Naive thymus-derived CD4-positive, alpha-beta T cell (primary cell): ENCODE results near the gene CERS4. TPM values are rescaled to one million over a fixed set of nuclear protein-coding genes. Genes with fewer than 3 reads are reported as not detected.
A peak's percentile ranks its signal among the peaks of the same experiment; 100 is the strongest.
"Not testable (repeated sequence)": the region's sequence is repeated elsewhere in the genome, so short reads cannot be mapped to it uniquely, and the experiment has no call there.

Source experiments
- ATAC-seq: fragments of 150-1000 bp; cut with Tn5 transposase; 2 replicates; pipeline ENCODE4 v1.10.0; 2021; ENCODE audit warnings: mild to moderate bottlenecking, moderate library complexity
- CTCF ChIA-PET: fragments of 350-600 bp; sonication (Branson Sonifier 250); formaldehyde crosslinking; loops from one replicate; lab custom pipeline; 2021; ENCODE audit warnings: antibody characterized with exemption; lab: Charles Lee
- POLR2A ChIA-PET: fragments of 350-600 bp; sonication (Branson Sonifier 250); formaldehyde crosslinking; loops from one replicate; lab custom pipeline; 2021; ENCODE audit warnings: antibody characterized with exemption, inconsistent platforms; lab: Charles Lee
- DNase-seq, 9 donors: peaks; one replicate each; pipeline versions ENCODE4 v3.0.0 to v3.0.0-alpha.2; 2020 to 2022; ENCODE audit warnings: mixed read lengths in 1 of 9
- H3K27ac ChIP-seq: one replicate; pipeline ENCODE4 v1.7.0; 2013; ENCODE audit warnings: mild to moderate bottlenecking, low read depth, low read length, moderate library complexity
- H3K27me3 ChIP-seq, 2 donors: one replicate each; pipeline ENCODE4 v1.7.0; 2013; ENCODE audit warnings: low read length in 2 of 2, mild to moderate bottlenecking in 2 of 2, moderate library complexity in 2 of 2; ENCODE audit not compliant: control insufficient read depth in 2 of 2, insufficient read depth in 2 of 2
- H3K36me3 ChIP-seq, 3 experiments: 1 replicate in 2 of 3; 2 replicates in 1 of 3; pipeline ENCODE4 v1.7.0; 2013; ENCODE audit warnings: low read length in 3 of 3, mild to moderate bottlenecking in 3 of 3, moderate library complexity in 1 of 3; ENCODE audit not compliant: insufficient read depth in 3 of 3, control insufficient read depth in 2 of 3
- H3K4me1 ChIP-seq, 2 donors: one replicate each; pipeline ENCODE4 v1.7.0; 2013; ENCODE audit warnings: low read length in 2 of 2, mild to moderate bottlenecking in 2 of 2, moderate library complexity in 1 of 2; ENCODE audit not compliant: control insufficient read depth in 2 of 2, insufficient read depth in 2 of 2
- H3K4me3 ChIP-seq: 2 replicates; pipeline ENCODE4 v1.7.0; 2013; ENCODE audit warnings: mild to moderate bottlenecking, low read length
- H3K9me3 ChIP-seq, 3 experiments: 1 replicate in 2 of 3; 2 replicates in 1 of 3; pipeline ENCODE4 v1.7.0; 2013; ENCODE audit warnings: low read length in 3 of 3; ENCODE audit not compliant: control insufficient read depth in 2 of 3
- H3K27ac Mint-ChIP-seq, 9 donors: one replicate each; pipeline ENCODE4 v1.8.0; 2020 to 2022; ENCODE audit warnings: mixed read lengths in 9 of 9, mild to moderate bottlenecking in 8 of 9, moderate library complexity in 5 of 9, inconsistent platforms in 2 of 9
- H3K27me3 Mint-ChIP-seq, 5 donors: one replicate each; pipeline ENCODE4 v1.8.0; 2021 to 2022; ENCODE audit warnings: mixed read lengths in 5 of 5, mild to moderate bottlenecking in 1 of 5
- H3K36me3 Mint-ChIP-seq, 5 donors: one replicate each; pipeline ENCODE4 v1.8.0; 2020 to 2022; ENCODE audit warnings: mixed read lengths in 5 of 5, mild to moderate bottlenecking in 3 of 5, inconsistent platforms in 1 of 5
- H3K4me1 Mint-ChIP-seq, 7 donors: one replicate each; pipeline ENCODE4 v1.8.0; 2020 to 2022; ENCODE audit warnings: mixed read lengths in 7 of 7, mild to moderate bottlenecking in 3 of 7, inconsistent platforms in 1 of 7
- H3K4me3 Mint-ChIP-seq, 10 donors: one replicate each; pipeline ENCODE4 v1.8.0; 2020 to 2022; ENCODE audit warnings: mild to moderate bottlenecking in 10 of 10, mixed read lengths in 10 of 10, moderate library complexity in 6 of 10, inconsistent platforms in 2 of 10
- H3K9me3 Mint-ChIP-seq, 11 donors: one replicate each; pipeline ENCODE4 v1.8.0; 2020 to 2022; ENCODE audit warnings: mixed read lengths in 11 of 11, mild to moderate bottlenecking in 4 of 11, inconsistent platforms in 1 of 11, moderate library complexity in 1 of 11
- intact Hi-C, 2 donors: fragments of 100-400 bp; cut with micrococcal nuclease; formaldehyde crosslinking; loops; one replicate each; pipeline ENCODE4 v1.15.1; 2023
- polyA plus RNA-seq, 2 donors: library from polyadenylated mRNA; unstranded; fragments of 300-500 nt; fragmentation: Illumina TruSeq; gene quantifications; one replicate each; pipeline ENCODE4 v1.2.3, GENCODE V29; 2021
- total RNA-seq, 6 experiments: library from RNA in 5 of 6; stranded (reverse) in 5 of 6; gene quantifications; 1 replicate in 5 of 6; 2 replicates in 1 of 6; pipeline ENCODE4 v1.2.3 and lab custom pipeline; 2021 to 2026

The CERS4 gene
- total and polyA plus RNA-seq, 7 experiments from 2014 or later: 11.2 to 32.4 (median 21.9) TPM

DNA sequence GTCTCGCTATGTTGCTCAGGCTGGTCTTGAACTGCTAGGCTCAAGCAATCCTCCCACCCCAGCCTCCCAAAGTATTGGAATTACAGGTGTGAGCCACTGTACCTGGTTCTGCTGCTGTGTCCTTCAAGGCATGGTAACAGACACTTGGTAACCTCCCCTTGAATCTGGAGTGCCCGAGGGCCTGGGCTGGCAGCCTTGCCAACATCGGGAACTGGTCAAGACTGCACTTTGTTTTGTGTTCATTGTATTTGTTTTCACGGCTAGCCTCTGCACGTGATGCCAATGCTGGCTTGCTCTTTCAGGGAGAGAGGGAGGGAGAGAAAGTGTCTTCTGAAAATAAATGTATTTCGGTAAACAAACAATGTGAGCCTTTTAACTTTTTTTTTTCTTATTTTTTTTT lies 12.0 kb downstream of the CERS4 start:
- H3K9me3 ChIP-seq: no peaks in the 10 kb centered on the region
- Mint-ChIP-seq H3K36me3 (peaks cover 0 to 18% (median 5%) of the 10 kb centered on the region in 5 donors), H3K27me3 (no peaks in the 10 kb centered on the region), H3K27ac (no peak overlapping the region), H3K4me1 (peaks cover 0 to 16% (median 7%) of the 10 kb centered on the region in 7 donors), H3K4me3 (no peak overlapping the region), H3K9me3 (no peaks in the 10 kb centered on the region)
- H3K27me3 ChIP-seq: no peaks in the 10 kb centered on the region
- H3K36me3 ChIP-seq: peaks cover 0 to 10% (median 0%) of the 10 kb centered on the region in 3 experiments
- POLR2A ChIA-PET: no interaction called here
- H3K4me3 ChIP-seq: no peak overlapping the region
- no peaks in the 10 kb centered on the region for H3K4me1 ChIP-seq
- no peak overlapping the region for H3K27ac ChIP-seq
- ATAC-seq (no peak), DNase-seq (no peak)
- CTCF ChIA-PET: no interaction called here
- intact Hi-C loops: no loop called here

DNA sequence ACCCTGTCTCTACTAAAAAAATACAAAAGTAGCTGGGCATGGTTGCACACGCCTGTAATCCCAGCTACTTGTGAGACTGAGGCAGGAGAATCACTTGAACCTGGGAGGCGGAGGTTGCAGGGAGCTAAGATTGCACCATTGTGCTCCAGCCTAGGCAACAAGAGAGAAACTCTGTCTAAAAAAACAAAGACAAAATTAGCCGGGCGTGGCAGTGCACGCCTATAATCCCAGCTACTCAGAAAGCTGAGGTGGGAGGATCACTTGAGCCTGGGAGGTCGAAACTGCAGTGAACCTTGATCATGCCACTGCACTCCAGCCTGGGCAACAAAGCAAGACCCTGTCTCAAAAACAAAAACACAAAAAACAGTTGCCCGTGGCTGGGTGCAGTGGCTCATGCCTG lies 14.3 kb downstream of the CERS4 start:
- intact Hi-C loops, H3K27ac ChIP-seq, ATAC-seq, H3K9me3 Mint-ChIP-seq, H3K4me1 ChIP-seq, H3K27me3 ChIP-seq, H3K9me3 ChIP-seq, DNase-seq, H3K27ac Mint-ChIP-seq, CTCF ChIA-PET, H3K36me3 ChIP-seq, H3K4me3 ChIP-seq, H3K27me3 Mint-ChIP-seq, H3K4me3 Mint-ChIP-seq, POLR2A ChIA-PET: not testable (repeated sequence)
- H3K36me3 Mint-ChIP-seq: peaks cover 0 to 12% (median 7%) of the 10 kb centered on the region in 5 donors
- H3K4me1 Mint-ChIP-seq: peaks cover 0 to 12% (median 0%) of the 10 kb centered on the region in 7 donors

DNA sequence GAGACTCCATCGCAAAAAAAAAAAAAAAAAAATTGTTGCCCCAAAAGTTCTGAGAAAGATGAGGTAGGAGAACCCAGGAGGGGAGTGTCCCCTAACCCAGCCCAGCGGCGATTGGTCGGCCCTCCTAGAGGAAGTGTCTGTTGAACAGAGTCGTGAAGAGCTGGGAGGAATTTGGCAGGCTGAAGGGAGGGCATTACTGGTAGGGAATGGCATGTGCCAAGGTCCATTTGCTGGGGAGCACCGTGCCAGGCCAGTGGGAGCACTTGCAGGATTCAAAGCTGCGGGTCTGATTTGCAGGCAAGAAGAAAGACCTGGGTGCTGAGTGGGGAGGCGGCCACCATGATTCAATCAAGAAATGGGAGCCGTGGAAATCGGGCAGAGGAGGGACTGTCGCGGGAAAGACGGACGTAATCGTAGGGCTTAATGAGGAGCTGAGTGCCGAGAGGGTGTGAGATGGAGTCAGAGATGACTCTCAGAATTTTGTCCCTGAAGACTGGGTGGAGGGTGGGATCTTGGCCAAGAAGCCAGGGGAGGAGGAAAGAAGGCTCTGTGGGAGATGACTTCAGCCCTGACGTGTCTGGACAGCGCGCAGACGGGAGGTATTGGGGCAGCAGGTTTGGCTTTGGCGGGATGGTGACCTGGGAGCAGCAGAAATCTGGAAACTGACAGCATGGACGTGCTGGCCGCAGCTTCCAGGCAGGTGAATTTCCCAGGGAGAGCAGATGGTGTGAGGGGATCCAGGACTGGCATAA lies 15.4 kb downstream of the CERS4 start:
- H3K4me3 Mint-ChIP-seq: no peak overlapping the region
- ChIA-PET POLR2A (no interaction called here), CTCF (no interaction called here)
- Histone ChIP-seq H3K27me3 (no peaks in the 10 kb centered on the region), H3K27ac (no peak overlapping the region), H3K4me3 (no peak overlapping the region), H3K9me3 (no peaks in the 10 kb centered on the region), H3K36me3 (peaks cover 0 to 3% (median 0%) of the 10 kb centered on the region in 3 experiments), H3K4me1 (no peaks in the 10 kb centered on the region)
- H3K27me3 Mint-ChIP-seq: no peaks in the 10 kb centered on the region
- peaks cover 0 to 12% (median 7%) of the 10 kb centered on the region in 5 donors for H3K36me3 Mint-ChIP-seq
- H3K4me1 Mint-ChIP-seq: peaks cover 0 to 12% (median 0%) of the 10 kb centered on the region in 7 donors
- no peaks in the 10 kb centered on the region for H3K9me3 Mint-ChIP-seq
- H3K27ac Mint-ChIP-seq: peak overlapping the region in 2 of 9 donors; percentile 38 to 47
- intact Hi-C loops: no loop called here
- ATAC-seq (no peak), DNase-seq (no peak)

DNA sequence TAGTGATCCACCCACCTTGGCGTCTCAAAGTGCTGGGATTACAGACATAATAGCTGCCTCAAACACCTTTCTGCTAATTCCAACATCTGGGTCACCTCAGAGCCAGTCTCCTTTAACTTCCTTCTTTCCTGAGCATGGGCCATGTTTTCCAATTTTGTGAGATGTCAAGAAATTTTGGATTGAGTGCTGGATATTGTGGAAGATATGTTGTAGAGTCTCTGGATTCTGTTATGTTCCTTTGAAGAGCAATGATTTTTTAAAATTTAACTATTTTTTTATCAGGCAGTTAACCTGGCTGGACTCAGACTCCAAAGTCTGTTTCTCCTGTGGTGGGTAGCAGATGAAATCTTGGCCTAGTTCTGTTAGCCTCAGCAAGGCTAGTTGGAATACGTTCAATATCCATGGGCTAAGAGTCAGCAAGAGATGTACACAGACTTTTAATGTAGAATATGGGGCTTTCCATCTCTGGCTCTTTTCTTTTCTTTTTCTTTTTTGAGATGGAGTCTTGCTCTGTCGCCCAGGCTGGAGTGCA lies 22.0 kb downstream of the CERS4 start:
- peaks cover 0 to 17% (median 16%) of the 10 kb centered on the region in 5 donors for H3K36me3 Mint-ChIP-seq
- peaks cover 0 to 14% (median 3%) of the 10 kb centered on the region in 11 donors for H3K9me3 Mint-ChIP-seq
- peaks cover 0 to under 1% (median 0%) of the 10 kb centered on the region in 3 experiments for H3K36me3 ChIP-seq
- intact Hi-C loops: no loop called here
- no peaks in the 10 kb centered on the region for H3K27me3 Mint-ChIP-seq
- no peak overlapping the region for H3K4me3 ChIP-seq
- CTCF ChIA-PET: no interaction called here
- H3K27me3 ChIP-seq: no peaks in the 10 kb centered on the region
- H3K27ac ChIP-seq: no peak overlapping the region
- POLR2A ChIA-PET: interaction anchor here (0.6 kb wide), 1 partner anchor 36 kb away, joined by 4 read pairs; no protein-coding TSS in a partner anchor
- H3K4me3 Mint-ChIP-seq: no peak overlapping the region
- no peak for DNase-seq
- H3K27ac Mint-ChIP-seq: peak overlapping the region in 1 of 9 donors; percentile 36
- ATAC-seq: no peak
- no peaks in the 10 kb centered on the region for H3K4me1 ChIP-seq
- peaks cover 0 to 6% (median 0%) of the 10 kb centered on the region in 3 experiments for H3K9me3 ChIP-seq
- H3K4me1 Mint-ChIP-seq: peaks cover 0 to 11% (median 0%) of the 10 kb centered on the region in 7 donors

DNA sequence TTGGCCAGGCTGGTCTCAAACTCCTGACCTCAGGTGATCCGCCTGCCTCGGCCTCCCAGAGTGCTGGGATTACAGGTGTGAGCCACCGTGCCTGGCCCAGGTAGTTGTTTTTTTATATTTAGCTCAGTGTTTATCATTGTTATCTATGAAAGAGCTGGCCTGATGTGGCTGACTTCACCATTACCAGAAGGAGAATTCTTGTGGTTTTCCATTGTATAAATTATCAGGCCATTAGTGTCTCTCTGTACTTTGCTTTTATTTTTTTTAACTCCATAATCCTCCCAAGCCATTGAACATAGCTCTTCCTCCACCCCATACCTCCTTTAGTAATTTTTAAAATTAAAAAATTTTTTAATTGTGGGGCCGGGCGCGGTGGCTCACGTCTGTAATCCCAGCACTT lies 24.2 kb downstream of the CERS4 start:
- H3K4me1 Mint-ChIP-seq: peaks cover 0 to 11% (median 0%) of the 10 kb centered on the region in 7 donors
- CTCF ChIA-PET: interaction anchor here (1.6 kb wide), 1 partner anchor 75 kb away, joined by 4 read pairs; no protein-coding TSS in a partner anchor

DNA sequence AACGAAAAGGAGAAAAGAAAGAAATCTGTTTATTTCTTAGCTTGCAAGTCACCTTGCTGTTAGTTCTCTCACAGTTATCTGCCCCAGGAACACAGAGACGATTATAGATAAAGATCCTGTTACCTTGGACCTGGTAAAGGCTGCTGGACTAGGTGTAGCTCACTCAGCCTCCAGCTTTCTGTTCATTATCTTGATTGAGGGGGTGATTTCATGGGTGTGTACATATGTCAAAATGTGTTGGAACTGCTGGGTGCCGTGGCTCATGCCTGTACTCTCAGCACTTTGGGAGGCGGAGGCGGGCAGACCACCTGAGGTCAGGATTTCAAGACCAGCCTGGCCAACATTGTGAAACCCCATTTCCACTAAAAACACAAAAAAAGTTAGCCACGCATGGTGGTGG lies 27.9 kb downstream of the CERS4 start:
- Histone ChIP-seq H3K27ac (no peak overlapping the region), H3K4me1 (peaks cover 8 to 15% of the 10 kb centered on the region in 2 donors), H3K27me3 (no peaks in the 10 kb centered on the region), H3K4me3 (no peak overlapping the region), H3K36me3 (peaks cover 0 to 4% (median 0%) of the 10 kb centered on the region in 3 experiments), H3K9me3 (peaks cover 0 to 3% (median 0%) of the 10 kb centered on the region in 3 experiments)
- no peak for DNase-seq
- CTCF ChIA-PET: no interaction called here
- Mint-ChIP-seq H3K27me3 (no peaks in the 10 kb centered on the region), H3K36me3 (peaks cover 0 to 22% (median 8%) of the 10 kb centered on the region in 5 donors), H3K27ac (peak overlapping the region in 1 of 9 donors; percentile 46), H3K4me3 (no peak overlapping the region), H3K4me1 (peaks cover 9 to 23% (median 11%) of the 10 kb centered on the region in 7 donors), H3K9me3 (peaks cover 0 to 8% (median 3%) of the 10 kb centered on the region in 11 donors)
- POLR2A ChIA-PET: no interaction called here
- intact Hi-C loops: no loop called here
- ATAC-seq: no peak

More for the DNA sequence above, 24.2 kb downstream of the CERS4 start:
- Mint-ChIP-seq H3K4me3 (no peak overlapping the region), H3K9me3 (peaks cover 0 to 14% (median 3%) of the 10 kb centered on the region in 11 donors), H3K27me3 (no peaks in the 10 kb centered on the region), H3K36me3 (peaks cover 0 to 17% (median 12%) of the 10 kb centered on the region in 5 donors), H3K27ac (no peak overlapping the region)
- H3K4me3 ChIP-seq: no peak overlapping the region
- POLR2A ChIA-PET: no interaction called here
- ATAC-seq (no peak), DNase-seq (no peak)
- H3K4me1 ChIP-seq: no peaks in the 10 kb centered on the region
- no peaks in the 10 kb centered on the region for H3K36me3 ChIP-seq
- peaks cover 0 to 6% (median 0%) of the 10 kb centered on the region in 3 experiments for H3K9me3 ChIP-seq
- intact Hi-C loops: no loop called here
- H3K27ac ChIP-seq: no peak overlapping the region
- no peaks in the 10 kb centered on the region for H3K27me3 ChIP-seq
